Measurements from ENCODE around the gene FYB2. TPM values are rescaled to one million over a fixed set of nuclear protein-coding genes. Genes with fewer than 3 reads are reported as not detected.

The FYB2 gene
- total and polyA plus RNA-seq, 3 donors from 2014 or later: 1.9 to 4.2 (median 2.0) TPM

GRCh38 chr1:56719171-56719570 is 100.0 kb downstream of the FYB2 start:
- H3K27ac ChIP-seq: no peak overlapping the region
- intact Hi-C loops (cut with DNase I; ENCODE audit: low total_unique reads): no loop called here
- no peaks in the 10 kb centered on the region for H3K4me1 ChIP-seq
- H3K27me3 ChIP-seq: no peaks in the 10 kb centered on the region
- no peaks in the 10 kb centered on the region for H3K9me3 ChIP-seq
- TF ChIP-seq CTCF (IDR thresholded peaks at IDR 0.05) (no peak), POLR2A (IDR thresholded peaks at IDR 0.05) (no peak)
- no peak for DNase-seq
- WGBS, 2 donors: 74 to 90% methylated on average over 1 of the region's 1 CpG
- no peak overlapping the region for H3K4me3 ChIP-seq
- no peaks in the 10 kb centered on the region for H3K36me3 ChIP-seq (ENCODE audit: low read depth, missing control alignments)

GRCh38 chr1:56715156-56715555 is 104.0 kb downstream of the FYB2 start:
- WGBS, 2 donors: 70 to 72% methylated on average over 1 of the region's 1 CpG
- Histone ChIP-seq H3K4me1 (no peaks in the 10 kb centered on the region), H3K9me3 (no peaks in the 10 kb centered on the region), H3K36me3 (ENCODE audit: low read depth, missing control alignments) (no peaks in the 10 kb centered on the region), H3K4me3 (no peak overlapping the region), H3K27ac (no peak overlapping the region), H3K27me3 (no peaks in the 10 kb centered on the region)
- intact Hi-C loops (cut with DNase I; ENCODE audit: low total_unique reads): no loop called here
- no peak for DNase-seq
- TF ChIP-seq POLR2A (IDR thresholded peaks at IDR 0.05): no peak
- TF ChIP-seq CTCF (IDR thresholded peaks at IDR 0.05): no peak

GRCh38 chr1:56713112-56713511 is 106.1 kb downstream of the FYB2 start:
- Histone ChIP-seq H3K9me3 (no peaks in the 10 kb centered on the region), H3K27me3 (no peaks in the 10 kb centered on the region), H3K36me3 (ENCODE audit: low read depth, missing control alignments) (no peaks in the 10 kb centered on the region), H3K27ac (no peak overlapping the region), H3K4me3 (no peak overlapping the region), H3K4me1 (no peaks in the 10 kb centered on the region)
- TF ChIP-seq POLR2A (IDR thresholded peaks at IDR 0.05) (no peak), CTCF (IDR thresholded peaks at IDR 0.05) (no peak)
- WGBS, 2 donors: 87 to 93% methylated on average over 1 of the region's 1 CpG
- DNase-seq: no peak
- intact Hi-C loops (cut with DNase I; ENCODE audit: low total_unique reads): no loop called here

GRCh38 chr1:56712150-56712549 is 107.1 kb downstream of the FYB2 start:
- WGBS, 2 donors: 88 to 93% methylated on average over 1 of the region's 1 CpG
- TF ChIP-seq POLR2A (IDR thresholded peaks at IDR 0.05) (no peak), CTCF (IDR thresholded peaks at IDR 0.05) (no peak)
- Histone ChIP-seq H3K4me3 (no peak overlapping the region), H3K9me3 (no peaks in the 10 kb centered on the region), H3K27me3 (no peaks in the 10 kb centered on the region), H3K4me1 (no peaks in the 10 kb centered on the region), H3K27ac (no peak overlapping the region), H3K36me3 (ENCODE audit: low read depth, missing control alignments) (no peaks in the 10 kb centered on the region)
- DNase-seq: no peak
- intact Hi-C loops (cut with DNase I; ENCODE audit: low total_unique reads): no loop called here

- no peak for DNase-seq
- TF ChIP-seq CTCF (IDR thresholded peaks at IDR 0.05) (no peak), POLR2A (IDR thresholded peaks at IDR 0.05) (no peak)
- H3K4me1 ChIP-seq: no peaks in the 10 kb centered on the region
- no peaks in the 10 kb centered on the region for H3K27me3 ChIP-seq
- no peaks in the 10 kb centered on the region for H3K9me3 ChIP-seq
- intact Hi-C loops (cut with DNase I; ENCODE audit: low total_unique reads): no loop called here
- H3K27ac ChIP-seq: no peak overlapping the region
- H3K4me3 ChIP-seq: no peak overlapping the region
- no peaks in the 10 kb centered on the region for H3K36me3 ChIP-seq (ENCODE audit: low read depth, missing control alignments)
These were observed 108.6 kb downstream of the FYB2 start for GRCh38 chr1:56710646-56711045.
